ENCODE results near the gene OR2AE1. TPM values are rescaled to one million over a fixed set of nuclear protein-coding genes. Genes with fewer than 3 reads are reported as not detected.

The OR2AE1 gene
- total and polyA plus RNA-seq, 5 donors from 2014 or later = 0.99 TPM; not detected in 4

DNA sequence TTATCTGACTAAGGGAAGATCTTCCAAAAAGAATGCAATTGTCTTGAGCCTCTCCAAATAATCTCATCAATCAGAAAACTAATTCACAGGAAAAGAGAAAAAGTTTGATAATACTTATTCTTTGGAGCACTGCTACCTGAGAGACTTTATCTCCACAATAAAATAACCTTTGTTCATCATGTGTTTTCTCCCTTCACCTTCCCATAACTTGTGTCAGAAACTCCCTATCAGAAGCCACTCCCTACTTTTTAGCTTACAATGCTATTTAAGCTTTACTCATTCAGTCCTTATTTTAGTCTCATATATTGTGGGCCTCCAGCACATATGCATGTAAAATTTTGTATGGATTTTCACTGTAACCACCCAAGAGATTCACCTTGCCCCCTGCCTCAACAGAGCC is 48.0 kb downstream of the OR2AE1 start:
- Mint-ChIP-seq H3K36me3 (no peaks in the 10 kb centered on the region), H3K4me1 (no peaks in the 10 kb centered on the region), H3K9me3 (peaks cover 0 to 2% (median 0%) of the 10 kb centered on the region in 7 donors), H3K27ac (no peak overlapping the region), H3K4me3 (no peak overlapping the region), H3K27me3 (peaks cover 34% of the 10 kb centered on the region)
- no peaks in the 10 kb centered on the region for H3K36me3 ChIP-seq (ENCODE audit: control insufficient read depth, insufficient read depth, low read length)
- ATAC-seq (ENCODE audit: low read depth in 2 of 2) (no peak), DNase-seq (no peak)
- H3K4me1 ChIP-seq (ENCODE audit: control insufficient read depth, insufficient read depth, low read length, poor library complexity, severe bottlenecking) = no peaks in the 10 kb centered on the region
- H3K27me3 ChIP-seq (ENCODE audit: control insufficient read depth, insufficient read depth, low read length) = peaks cover 6% of the 10 kb centered on the region
- H3K27ac ChIP-seq (ENCODE audit: insufficient read depth, low read length, poor library complexity, severe bottlenecking) = no peak overlapping the region
- no peaks in the 10 kb centered on the region for H3K9me3 ChIP-seq (ENCODE audit: control insufficient read depth in 2 of 2, low read length in 2 of 2)
- H3K4me3 ChIP-seq (ENCODE audit: low read depth, low read length) = no peak overlapping the region

DNA sequence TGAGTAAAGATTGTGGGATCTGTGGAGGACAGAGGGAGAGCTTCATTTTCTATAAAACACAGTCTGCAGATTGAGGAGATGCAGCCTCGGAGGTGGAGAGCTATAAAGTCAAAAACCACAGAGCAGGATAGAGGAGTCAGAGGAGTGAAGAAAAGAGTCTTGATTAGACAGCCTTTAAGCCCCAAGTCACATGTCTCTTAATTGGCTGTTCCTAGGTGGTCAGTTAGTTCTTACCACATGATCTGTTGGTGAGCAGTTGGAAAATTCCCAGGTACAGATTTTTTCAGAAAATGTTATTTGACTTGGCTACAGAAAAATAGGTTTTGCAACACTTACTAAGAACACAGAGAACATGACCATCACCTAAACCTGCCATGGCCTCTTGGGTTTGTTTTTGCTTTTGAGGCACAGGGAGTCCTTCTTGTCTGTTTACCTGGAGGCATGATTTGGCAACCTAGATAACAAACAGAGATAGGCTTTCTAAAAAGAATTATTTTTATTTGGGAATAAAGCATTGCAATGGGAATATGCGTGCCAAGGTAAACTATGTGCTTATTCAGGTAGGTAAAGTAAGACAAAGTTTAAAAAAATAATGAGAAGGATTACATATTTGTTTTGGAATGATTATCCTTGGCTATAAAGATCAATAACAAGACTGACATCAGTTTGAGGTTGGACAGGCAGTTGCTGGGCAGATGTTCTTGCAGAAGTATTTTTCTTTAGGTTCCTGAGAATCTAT is 49.6 kb downstream of the OR2AE1 start:
- Histone ChIP-seq H3K9me3 (ENCODE audit: control insufficient read depth in 2 of 2, low read length in 2 of 2) (no peaks in the 10 kb centered on the region), H3K27ac (ENCODE audit: insufficient read depth, low read length, poor library complexity, severe bottlenecking) (no peak overlapping the region), H3K4me1 (ENCODE audit: control insufficient read depth, insufficient read depth, low read length, poor library complexity, severe bottlenecking) (no peaks in the 10 kb centered on the region), H3K36me3 (ENCODE audit: control insufficient read depth, insufficient read depth, low read length) (no peaks in the 10 kb centered on the region), H3K4me3 (ENCODE audit: low read depth, low read length) (no peak overlapping the region), H3K27me3 (ENCODE audit: control insufficient read depth, insufficient read depth, low read length) (peaks cover 3% of the 10 kb centered on the region)
- no peak for DNase-seq
- ATAC-seq (ENCODE audit: low read depth in 2 of 2) = no peak
- Mint-ChIP-seq H3K27ac (no peak overlapping the region), H3K4me1 (no peaks in the 10 kb centered on the region), H3K27me3 (peaks cover 24% of the 10 kb centered on the region), H3K36me3 (no peaks in the 10 kb centered on the region), H3K9me3 (no peaks in the 10 kb centered on the region), H3K4me3 (no peak overlapping the region)

Other genes with a start within 250 kb of the OR2AE1 start
- not detected for gene CYP3A5, start 197.0 kb downstream of the OR2AE1 start, total RNA-seq
- under 1 TPM; 0.24 to 0.92 (median 0.74) TPM for gene CYP3A5, start 197.0 kb downstream of the OR2AE1 start, polyA plus RNA-seq
- gene CYP3A7, start 141.8 kb downstream of the OR2AE1 start, total RNA-seq = not detected
- not detected for gene CYP3A7, start 141.8 kb downstream of the OR2AE1 start, polyA plus RNA-seq
- gene CYP3A4, start 92.8 kb downstream of the OR2AE1 start, total RNA-seq = not detected
- gene CYP3A4, start 92.8 kb downstream of the OR2AE1 start, polyA plus RNA-seq = not detected
- gene CYP3A43, start 49.0 kb downstream of the OR2AE1 start, total RNA-seq = not detected
- not detected for gene CYP3A43, start 49.0 kb downstream of the OR2AE1 start, polyA plus RNA-seq
- gene TRIM4, start 42.5 kb upstream of the OR2AE1 start, total RNA-seq = 28.6 TPM
- gene TRIM4, start 42.5 kb upstream of the OR2AE1 start, polyA plus RNA-seq = 10 to 100 TPM; 21.3 to 32.6 (median 27.8) TPM
- 0.35 TPM for gene GJC3, start 52.6 kb upstream of the OR2AE1 start, total RNA-seq
- 1 to 10 TPM in 3 of 4 donors, under 1 TPM in 1; 1.00 to 3.0 (median 1.5) TPM for gene GJC3, start 52.6 kb upstream of the OR2AE1 start, polyA plus RNA-seq
- gene AZGP1, start 99.0 kb upstream of the OR2AE1 start, total RNA-seq = not detected
- not detected for gene AZGP1, start 99.0 kb upstream of the OR2AE1 start, polyA plus RNA-seq
- gene ZKSCAN1, start 138.6 kb upstream of the OR2AE1 start, total RNA-seq = 57.8 TPM
- 10 to 100 TPM; 21.6 to 27.7 (median 26.8) TPM for gene ZKSCAN1, start 138.6 kb upstream of the OR2AE1 start, polyA plus RNA-seq
- gene ZSCAN21, start 172.7 kb upstream of the OR2AE1 start, total RNA-seq = 6.0 TPM
- gene ZSCAN21, start 172.7 kb upstream of the OR2AE1 start, polyA plus RNA-seq = 1 to 10 TPM; 5.1 to 9.8 (median 8.6) TPM
- 29.2 TPM for gene ZNF3, start 204.7 kb upstream of the OR2AE1 start, total RNA-seq
- 10 to 100 TPM; 13.4 to 27.6 (median 20.7) TPM for gene ZNF3, start 204.7 kb upstream of the OR2AE1 start, polyA plus RNA-seq
- gene COPS6, start 211.9 kb upstream of the OR2AE1 start, total RNA-seq = 74.4 TPM
- gene COPS6, start 211.9 kb upstream of the OR2AE1 start, polyA plus RNA-seq = 100 to 1,000 TPM; 123 to 180 (median 144) TPM
- 82.0 TPM for gene MCM7, start 224.4 kb upstream of the OR2AE1 start, total RNA-seq
- gene MCM7, start 224.4 kb upstream of the OR2AE1 start, polyA plus RNA-seq = 10 to 100 TPM; 31.2 to 45.2 (median 35.8) TPM
- gene AP4M1, start 224.6 kb upstream of the OR2AE1 start, total RNA-seq = 5.6 TPM
- 1 to 10 TPM; 2.6 to 6.4 (median 4.3) TPM for gene AP4M1, start 224.6 kb upstream of the OR2AE1 start, polyA plus RNA-seq
- 47.1 TPM for gene TAF6, start 242.3 kb upstream of the OR2AE1 start, total RNA-seq
- gene TAF6, start 242.3 kb upstream of the OR2AE1 start, polyA plus RNA-seq = 10 to 100 TPM; 17.9 to 24.5 (median 21.9) TPM
- 20.7 TPM for gene CNPY4, start 242.6 kb upstream of the OR2AE1 start, total RNA-seq
- 10 to 100 TPM; 14.1 to 20.6 (median 17.6) TPM for gene CNPY4, start 242.6 kb upstream of the OR2AE1 start, polyA plus RNA-seq
- gene MBLAC1, start 249.9 kb upstream of the OR2AE1 start, total RNA-seq = 4.0 TPM
- 1 to 10 TPM; 1.6 to 3.8 (median 2.3) TPM for gene MBLAC1, start 249.9 kb upstream of the OR2AE1 start, polyA plus RNA-seq

Measured in CD4-positive, CD25-positive, alpha-beta regulatory T cell (primary cell).